HepG2 (cell line): ENCODE data around the gene LIMK2. TPM values are rescaled to one million over a fixed set of nuclear protein-coding genes. Genes with fewer than 3 reads are reported as not detected.
A peak's percentile ranks its signal among the peaks of the same experiment; 100 is the strongest.

Source experiments
- CEBPG ChIP-seq: IDR thresholded peaks from 2 replicates; pipeline ENCODE4 v1.6.1; 2016
- CTCF ChIP-seq: sonication (generic); formaldehyde crosslinking; IDR thresholded peaks from 2 replicates; pipeline ENCODE4 v1.5.0; 2020; ENCODE audit warnings: mild to moderate bottlenecking, missing genetic modification reagents, moderate library complexity
- FOXK1 ChIP-seq: sonication (generic); formaldehyde crosslinking; IDR thresholded peaks from 2 replicates; pipeline ENCODE4 v1.4.0; 2020; ENCODE audit warnings: low read depth, missing genetic modification reagents, borderline replicate concordance
- FOXO4 ChIP-seq: sonication (generic); formaldehyde crosslinking; conservative IDR thresholded peaks from 2 replicates; pipeline ENCODE4 v1.8.1; 2023; ENCODE audit warnings: missing genetic modification reagents
- KDM2A ChIP-seq: sonication (generic); formaldehyde crosslinking; IDR thresholded peaks from 2 replicates; pipeline ENCODE4 v1.4.0; 2020; ENCODE audit warnings: low read depth, missing genetic modification reagents, borderline replicate concordance
- KDM6A ChIP-seq: IDR thresholded peaks from 2 replicates; pipeline ENCODE4 v1.6.1; 2016; ENCODE audit warnings: low read depth
- LCORL ChIP-seq, 2 experiments: fragments of 450-650 bp in 1 of 2; sonication (generic) in 1 of 2; formaldehyde crosslinking in 1 of 2; IDR thresholded peaks; 2 replicates each; pipeline versions ENCODE4 v1.5.0 to v1.6.1; 2017 to 2020; ENCODE audit warnings: antibody characterized with exemption in 1 of 2, missing genetic modification reagents in 1 of 2
- MZF1 ChIP-seq: sonication (generic); formaldehyde crosslinking; IDR thresholded peaks from 2 replicates; pipeline ENCODE4 v1.8.1; 2023; ENCODE audit warnings: mild to moderate bottlenecking, missing genetic modification reagents, borderline replicate concordance
- PRPF4 ChIP-seq: fragments of 200-400 bp; formaldehyde crosslinking; IDR thresholded peaks from 2 replicates; pipeline ENCODE4 v1.6.1; 2016; ENCODE audit warnings: low read length, low read depth; ENCODE audit not compliant: poor library complexity, severe bottlenecking
- SAP130 ChIP-seq: IDR thresholded peaks from 2 replicates; pipeline ENCODE4 v1.6.1; 2016; ENCODE audit warnings: low read depth
- SMC3 ChIP-seq: IDR thresholded peaks from 2 replicates; pipeline ENCODE4 v1.6.1; 2011; ENCODE audit warnings: low read length, improper control_type of control experiment
- STAG1 ChIP-seq: sonication (generic); formaldehyde crosslinking; IDR thresholded peaks from 2 replicates; pipeline ENCODE4 v1.4.0; 2020; ENCODE audit warnings: missing genetic modification reagents
- YEATS2 ChIP-seq: sonication (generic); formaldehyde crosslinking; IDR thresholded peaks from 2 replicates; pipeline ENCODE4 v1.4.0; 2020; ENCODE audit warnings: missing genetic modification reagents, borderline replicate concordance
- ZFP36L2 ChIP-seq: sonication (generic); formaldehyde crosslinking; IDR thresholded peaks from 2 replicates; pipeline ENCODE4 v1.4.0; 2020; ENCODE audit warnings: missing genetic modification reagents
- ZNF232 ChIP-seq: sonication (generic); formaldehyde crosslinking; IDR thresholded peaks from 2 replicates; pipeline ENCODE4 v1.4.0; 2020; ENCODE audit warnings: missing genetic modification reagents, borderline replicate concordance
- ZNF331 ChIP-seq: sonication (generic); formaldehyde crosslinking; IDR thresholded peaks from 2 replicates; pipeline ENCODE4 v1.4.0; 2020; ENCODE audit warnings: missing genetic modification reagents
- ZNF501 ChIP-seq: sonication (generic); formaldehyde crosslinking; IDR thresholded peaks from 2 replicates; pipeline ENCODE4 v1.5.1; 2020; ENCODE audit warnings: mild to moderate bottlenecking, moderate library complexity, missing genetic modification reagents
- ZNF512B ChIP-seq: sonication (generic); formaldehyde crosslinking; IDR thresholded peaks from 2 replicates; pipeline ENCODE4 v1.5.1; 2020; ENCODE audit warnings: missing genetic modification reagents, mild to moderate bottlenecking, borderline replicate concordance
- polyA plus RNA-seq, 8 experiments: library from polyadenylated mRNA; depleted of rRNA in 3 of 8; stranded (reverse) in 7 of 8; unstranded in 1 of 8; fragments of >200 nt; fragmentation: Illumina TruSeq in 4 of 8; extraction: Trizol in 4 of 8; gene quantifications; 2 replicates each; pipeline versions ENCODE4 v1.2.1 to v1.2.3, GENCODE V29; 2011 to 2016; ENCODE audit warnings: low read depth in 4 of 8, missing spikeins in 1 of 8, mixed read lengths in 1 of 8; ENCODE audit not compliant: insufficient read depth in 1 of 8
- total RNA-seq, 5 experiments: library from RNA; depleted of rRNA; stranded (reverse); fragments of >200 nt; fragmentation: Illumina TruSeq; extraction: Trizol; gene quantifications; 2 replicates each; pipeline ENCODE4 v1.2.3, GENCODE V29; 2016; ENCODE audit warnings: low read depth in 1 of 5
- TF ChIP-seq, protein P1 (sequence below): sonication (generic); IDR thresholded peaks from 2 replicates; pipeline ENCODE4 v1.6.1; 2016; ENCODE audit warnings: low read depth, borderline replicate concordance
- TF ChIP-seq, protein P2 (sequence below): sonication (generic); formaldehyde crosslinking; IDR thresholded peaks from 2 replicates; pipeline ENCODE4 v1.5.1; 2020; ENCODE audit warnings: mild to moderate bottlenecking, moderate library complexity, missing genetic modification reagents

The LIMK2 gene
- total and polyA plus RNA-seq, 2 of the 13 experiments (the other 11 are each of a cell fraction or from before 2014, with no cell fraction given), result 20.9 to 29.8 TPM

DNA sequence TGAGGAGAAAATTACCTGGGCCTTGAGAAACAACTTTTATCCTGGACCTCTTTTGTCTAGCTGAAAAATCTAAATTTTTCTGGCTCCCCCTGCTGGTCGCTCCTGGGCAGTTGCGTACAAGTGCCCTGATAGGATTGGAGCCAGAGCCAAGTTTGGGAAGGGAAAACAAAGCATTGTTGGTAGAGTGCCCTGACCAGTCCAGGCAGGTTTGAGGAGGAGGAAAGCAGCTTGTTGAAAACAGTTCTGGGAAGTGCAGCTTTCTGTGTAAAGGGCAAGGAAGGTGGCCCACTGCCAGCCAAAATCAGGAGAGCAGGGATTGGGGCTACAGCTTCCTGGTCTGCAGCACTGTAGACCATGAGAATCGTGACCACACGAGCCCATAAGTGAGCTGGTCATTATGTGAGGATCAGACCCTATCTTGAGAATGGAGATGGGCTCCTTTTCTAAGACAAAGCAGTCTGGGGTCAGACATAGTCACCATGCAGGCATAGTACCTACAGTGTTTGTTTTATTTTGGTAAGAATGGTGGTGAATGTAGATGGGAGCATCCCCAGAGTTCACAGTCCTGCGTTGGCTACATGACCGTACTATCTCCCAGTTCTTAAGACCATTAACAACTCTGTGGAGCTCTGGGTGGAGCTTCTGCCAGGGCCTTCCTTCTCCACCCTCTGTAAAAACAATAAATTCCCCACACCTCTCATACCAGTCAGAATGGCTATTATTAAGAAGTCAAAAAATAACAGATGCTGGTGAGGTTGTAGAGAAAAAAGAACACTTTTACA lies 101.5 kb downstream of the LIMK2 start (continued):
- TF ChIP-seq YEATS2 (CRISPR knock-in tag), result 0 out of 2 replicates have a peak, but pooled peaks have one; percentile 25
- TF ChIP-seq, protein P1, sequence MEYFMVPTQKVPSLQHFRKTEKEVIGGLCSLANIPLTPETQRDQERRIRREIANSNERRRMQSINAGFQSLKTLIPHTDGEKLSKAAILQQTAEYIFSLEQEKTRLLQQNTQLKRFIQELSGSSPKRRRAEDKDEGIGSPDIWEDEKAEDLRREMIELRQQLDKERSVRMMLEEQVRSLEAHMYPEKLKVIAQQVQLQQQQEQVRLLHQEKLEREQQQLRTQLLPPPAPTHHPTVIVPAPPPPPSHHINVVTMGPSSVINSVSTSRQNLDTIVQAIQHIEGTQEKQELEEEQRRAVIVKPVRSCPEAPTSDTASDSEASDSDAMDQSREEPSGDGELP, result no peak
- peak; percentile 40 for TF ChIP-seq CEBPG (CRISPR knock-in tag)
- no peak for TF ChIP-seq ZNF232
- peak; percentile 37; the same call in 1 of the 2 replicates for TF ChIP-seq SAP130 (CRISPR knock-in tag)
- TF ChIP-seq FOXO4 (CRISPR knock-in tag), result 0 out of 2 replicates have a peak, but pooled peaks have one; percentile 80
- no peak for TF ChIP-seq ZFP36L2 (CRISPR knock-in tag)
- peak; percentile 70 for TF ChIP-seq SMC3
- TF ChIP-seq ZNF331, result 0 out of 2 replicates have a peak, but pooled peaks have one; percentile 13
- TF ChIP-seq, protein P2, sequence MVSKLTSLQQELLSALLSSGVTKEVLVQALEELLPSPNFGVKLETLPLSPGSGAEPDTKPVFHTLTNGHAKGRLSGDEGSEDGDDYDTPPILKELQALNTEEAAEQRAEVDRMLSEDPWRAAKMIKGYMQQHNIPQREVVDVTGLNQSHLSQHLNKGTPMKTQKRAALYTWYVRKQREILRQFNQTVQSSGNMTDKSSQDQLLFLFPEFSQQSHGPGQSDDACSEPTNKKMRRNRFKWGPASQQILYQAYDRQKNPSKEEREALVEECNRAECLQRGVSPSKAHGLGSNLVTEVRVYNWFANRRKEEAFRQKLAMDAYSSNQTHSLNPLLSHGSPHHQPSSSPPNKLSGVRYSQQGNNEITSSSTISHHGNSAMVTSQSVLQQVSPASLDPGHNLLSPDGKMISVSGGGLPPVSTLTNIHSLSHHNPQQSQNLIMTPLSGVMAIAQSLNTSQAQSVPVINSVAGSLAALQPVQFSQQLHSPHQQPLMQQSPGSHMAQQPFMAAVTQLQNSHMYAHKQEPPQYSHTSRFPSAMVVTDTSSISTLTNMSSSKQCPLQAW, result peak; percentile 27; the same call in 1 of the 2 replicates
- TF ChIP-seq STAG1 (CRISPR knock-in tag), result peak; percentile 59
- no peak for TF ChIP-seq PRPF4
- no peak for TF ChIP-seq FOXK1 (CRISPR knock-in tag)
- 0 out of 2 replicates have a peak, but pooled peaks have one; percentile 20 for TF ChIP-seq KDM2A
- no peak for TF ChIP-seq LCORL (IDR thresholded peaks at IDR 0.05)
- TF ChIP-seq LCORL (CRISPR knock-in tag; IDR thresholded peaks at IDR 0.05), result 0 out of 2 replicates have a peak, but pooled peaks have one; percentile 46
- TF ChIP-seq MZF1 (CRISPR knock-in tag), result no peak
- peak; percentile 78 for TF ChIP-seq CTCF
- 0 out of 2 replicates have a peak, but pooled peaks have one; percentile 42 for TF ChIP-seq ZNF501 (CRISPR knock-in tag)
- no peak for TF ChIP-seq ZNF512B (CRISPR knock-in tag)
- no peak for TF ChIP-seq KDM6A (CRISPR knock-in tag)
